Nephron progenitor cell (in vitro differentiated cells): ENCODE results near the gene RAB5B.

Experiments used
- DNase-seq: peaks from one replicate; pipeline ENCODE4 v3.0.0; 2021
- H3K27ac Mint-ChIP-seq: 2 replicates; pipeline ENCODE4 v1.8.0; 2021; ENCODE audit warnings: mild to moderate bottlenecking, moderate library complexity, mixed read lengths
- H3K27me3 Mint-ChIP-seq: 2 replicates; pipeline ENCODE4 v1.8.0; 2021; ENCODE audit warnings: mild to moderate bottlenecking, low read depth, mixed read lengths; ENCODE audit not compliant: poor library complexity
- H3K36me3 Mint-ChIP-seq: 2 replicates; pipeline ENCODE4 v1.8.0; 2021; ENCODE audit warnings: low read depth, mixed read lengths
- H3K4me1 Mint-ChIP-seq: 2 replicates; pipeline ENCODE4 v1.8.0; 2021; ENCODE audit warnings: mixed read lengths
- H3K4me3 Mint-ChIP-seq: 2 replicates; pipeline ENCODE4 v1.8.0; 2021; ENCODE audit warnings: mild to moderate bottlenecking, moderate library complexity, mixed read lengths
- H3K9me3 Mint-ChIP-seq: 2 replicates; pipeline ENCODE4 v1.8.0; 2021; ENCODE audit warnings: mild to moderate bottlenecking, moderate library complexity, mixed read lengths
- CTCF ChIP-seq: fragments of 200-600 bp; sonication (generic); IDR thresholded peaks from 2 replicates; pipeline ENCODE4 v1.5.0; 2021; ENCODE audit warnings: antibody characterized with exemption

RAB5B gene

GRCh38 chr12:55973599-55974307, at the start of gene RAB5B:
Gene RAB5B (plus strand): TSS chr12:55974078. CDS start chr12:55986961, 12,883 bp downstream.
- Mint-ChIP-seq H3K9me3 (no peaks in the 10 kb centered on the region), H3K4me1 (peaks cover 28% of the 10 kb centered on the region), H3K27me3 (no peaks in the 10 kb centered on the region), H3K27ac (no peak within 1 kb of the TSS), H3K36me3 (peaks cover 44% of the 10 kb centered on the region), H3K4me3 (no peak within 1 kb of the TSS)
- DNase-seq, result peak; percentile 95
- TF ChIP-seq CTCF, result no peak

- H3K9me3 Mint-ChIP-seq, result no peaks in the 10 kb centered on the region
- TF ChIP-seq CTCF, result no peak
- H3K36me3 Mint-ChIP-seq, result peaks cover 36% of the 10 kb centered on the region
- no peak for DNase-seq
- peak overlapping the region; percentile 89 for H3K27ac Mint-ChIP-seq
- peaks cover 46% of the 10 kb centered on the region for H3K4me1 Mint-ChIP-seq
- peaks cover 5% of the 10 kb centered on the region for H3K27me3 Mint-ChIP-seq
- H3K4me3 Mint-ChIP-seq, result peak overlapping the region; percentile 94
Observed at GRCh38 chr12:55925371-55925770, 48.5 kb upstream of the RAB5B start.

- Mint-ChIP-seq H3K27ac (peak overlapping the region; percentile 95), H3K36me3 (peaks cover 31% of the 10 kb centered on the region), H3K4me3 (peak overlapping the region; percentile 94), H3K9me3 (no peaks in the 10 kb centered on the region), H3K27me3 (peaks cover 10% of the 10 kb centered on the region), H3K4me1 (peaks cover 53% of the 10 kb centered on the region)
- no peak for TF ChIP-seq CTCF
- no peak for DNase-seq
Observed at GRCh38 chr12:55925870-55926737, 47.8 kb upstream of the RAB5B start.

GRCh38 chr12:55926738-55927587, 46.9 kb upstream of the RAB5B start:
- no peaks in the 10 kb centered on the region for H3K9me3 Mint-ChIP-seq
- peak overlapping the region; percentile 94 for H3K4me3 Mint-ChIP-seq
- H3K27ac Mint-ChIP-seq, result peak overlapping the region; percentile 97
- TF ChIP-seq CTCF, result peak; percentile 72
- H3K36me3 Mint-ChIP-seq, result peaks cover 25% of the 10 kb centered on the region
- peaks cover 18% of the 10 kb centered on the region for H3K27me3 Mint-ChIP-seq
- H3K4me1 Mint-ChIP-seq, result peaks cover 60% of the 10 kb centered on the region
- peak; percentile 89 for DNase-seq

GRCh38 chr12:55927588-55928502, 46.0 kb upstream of the RAB5B start, which contains the start of gene PYM1:
Gene PYM1 (minus strand): TSS chr12:55927894. CDS start chr12:55927761, 133 bp downstream.
- H3K36me3 Mint-ChIP-seq, result peaks cover 16% of the 10 kb centered on the region
- DNase-seq, result peak; percentile 73

More at GRCh38 chr12:55927588-55928502, 46.0 kb upstream of the RAB5B start, which contains the start of gene PYM1:
- Mint-ChIP-seq H3K27me3 (peaks cover 27% of the 10 kb centered on the region), H3K4me3 (peak within 1 kb of the TSS; percentile 94), H3K27ac (peak within 1 kb of the TSS; percentile 97), H3K9me3 (no peaks in the 10 kb centered on the region), H3K4me1 (peaks cover 66% of the 10 kb centered on the region)
- no peak for TF ChIP-seq CTCF
